Heart right ventricle (tissue), 16 donors: ENCODE measurements around the gene KBTBD8. TPM values are rescaled to one million over a fixed set of nuclear protein-coding genes. Genes with fewer than 3 reads are reported as not detected.

ENCODE experiments used
- ATAC-seq, 8 donors: fragments of 200-7000 bp; cut with Tn5 transposase; one replicate each; pipeline ENCODE4 v1.9.1; 2020; ENCODE audit warnings: mild to moderate bottlenecking in 8 of 8, moderate library complexity in 8 of 8, moderate number of reproducible peaks in 1 of 8
- DNase-seq, 2 donors: peaks; one replicate each; pipeline ENCODE4 v3.0.0-alpha.2; 2020
- H3K27ac ChIP-seq, 10 donors: fragments of 200-600 bp; sonication (generic) in 2 of 10; one replicate each; pipeline versions ENCODE4 v1.5.0 to v1.8.0; 2020 to 2022; ENCODE audit warnings: mild to moderate bottlenecking in 3 of 10
- H3K27me3 ChIP-seq, 7 donors: fragments of 200-600 bp; one replicate each; pipeline ENCODE4 v1.8.0; 2021 to 2022; ENCODE audit warnings: mild to moderate bottlenecking in 2 of 7
- H3K36me3 ChIP-seq, 9 donors: fragments of 200-600 bp; sonication (generic) in 1 of 9; one replicate each; pipeline versions ENCODE4 v1.5.0 to v1.8.0; 2020 to 2022; ENCODE audit warnings: mild to moderate bottlenecking in 2 of 9
- H3K4me1 ChIP-seq, 9 donors: fragments of 200-600 bp; sonication (generic) in 1 of 9; one replicate each; pipeline versions ENCODE4 v1.5.0 to v1.8.0; 2020 to 2022; ENCODE audit warnings: mild to moderate bottlenecking in 4 of 9
- H3K4me3 ChIP-seq, 10 donors: fragments of 200-600 bp; sonication (generic) in 2 of 10; one replicate each; pipeline versions ENCODE4 v1.5.0 to v1.8.0; 2020 to 2022; ENCODE audit warnings: mild to moderate bottlenecking in 7 of 10, moderate library complexity in 2 of 10
- H3K9me3 ChIP-seq, 11 donors: fragments of 200-600 bp in 10 of 11; sonication (generic) in 2 of 11; one replicate each; pipeline versions ENCODE4 v1.5.0 to v1.8.0; 2013 to 2022; ENCODE audit warnings: mild to moderate bottlenecking in 2 of 11, control low read depth in 1 of 11, moderate library complexity in 1 of 11
- WGBS, 2 donors: extraction: QIAGEN DNeasy Blood & Tissue Kit; methylation state at CpG; one replicate each; pipeline ENCODE4 v1.1.7; 2013; ENCODE audit warnings: inconsistent platforms in 1 of 2; 5-methylcytosine and 5-hydroxymethylcytosine counted together
- intact Hi-C, 10 donors: fragments of 100-400 bp; cut with DNase I; formaldehyde crosslinking; loops; one replicate each; pipeline versions ENCODE4 v1.11.1 to v1.14.2; 2022
- polyA plus RNA-seq, 2 donors: library from polyadenylated mRNA; stranded (reverse); fragments of 200-250 nt; gene quantifications; one replicate each; pipeline ENCODE4 v1.2.3, GENCODE V29; 2013
- total RNA-seq, 10 donors: library from RNA; stranded (reverse); fragmentation: NEBNext Ultra II Directional in 3 of 10; extraction: Animal tissue kit (Norgen Biotek cat#: 25700) in 3 of 10; gene quantifications; one replicate each; pipeline versions ENCODE4 v1.2.1 to v1.2.4, GENCODE V29; 2021 to 2023
- TF ChIP-seq, protein P1 (sequence below), 9 donors: fragments of 200-600 bp; sonication (generic) in 2 of 9; IDR thresholded peaks; one replicate each; pipeline versions ENCODE4 v1.5.0 to v1.8.0; 2021 to 2022; ENCODE audit warnings: antibody characterized with exemption in 9 of 9, mild to moderate bottlenecking in 5 of 9, moderate library complexity in 1 of 9
- donor health status: Arrhythmogenic right ventricular cardiomyopathy.
- donor health status: ischemic (EF 13 %, LVEDD 7.1; RV severe dilation, severe dysfunction).
- donor health status: healthy with polysubstance abuse.
- donor health status: DM: no; HTN: yes; CAD: no.
- donor health status: DM: no; HTN: no; CAD: no.
- donor health status: ischemic (EF 25% LVEDD 6.9; RV normal size, moderate dysfunction).
- donor health status: ischemic (EF 25% LVEDD 5.7; RV mildly dilated, moderate dysfunction).
- donor health status: healthy.
- donor health status: DM: yes; HTN: yes; CAD: no.
- donor health status: Ischemic cardiomyopathy.
- donor health status: ischemic (EF 35%, LVEDD 5.7; RV mildly dilated, moderate dysfunction).
- donor health status: nonischemic (EF 11% LVEDD 7.7; RV severe dilation, severe dysfunction).
- donor health status: DM: yes; HTN: yes; CAD: no.
- donor health status: PGD.
- donor health status: ischemic (EF 29% LVEDD 5.4; RV normal size, mild dysfunction).
- donor health status: nonischemic (EF 23%, LVEDD 6.1; RV moderate dilation, normal function).

Gene KBTBD8
- total and polyA plus RNA-seq, 12 donors: 1.2 to 11.4 (median 4.5) TPM

DNA sequence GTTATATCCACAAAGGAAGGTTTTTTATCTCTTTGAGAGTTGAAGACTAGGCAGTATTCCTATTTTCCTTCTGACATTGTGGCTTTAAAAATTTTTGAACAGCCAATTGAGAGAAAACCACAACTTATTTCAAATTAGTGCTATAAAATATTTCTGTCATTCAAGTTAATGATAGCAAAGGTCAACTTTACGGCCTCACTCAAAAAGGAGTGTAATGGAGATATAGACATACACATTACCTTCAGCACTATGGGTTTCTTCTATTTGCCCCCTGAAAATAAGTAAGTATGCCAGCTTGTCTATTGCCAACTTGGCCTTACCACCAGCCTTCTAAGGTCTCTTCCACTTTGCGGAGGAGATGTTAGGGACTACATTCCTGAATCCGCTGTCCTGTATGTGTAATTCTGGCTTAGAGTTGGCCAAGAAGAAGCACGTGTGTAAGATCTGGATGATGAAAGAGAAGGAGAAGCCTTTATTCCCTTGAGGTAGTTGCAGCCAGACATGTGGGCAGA, 44.1 kb upstream of the KBTBD8 start:
- Histone ChIP-seq H3K9me3 (no peaks in the 10 kb centered on the region), H3K36me3 (no peaks in the 10 kb centered on the region), H3K27ac (no peak overlapping the region), H3K27me3 (peaks cover 0 to 37% (median 15%) of the 10 kb centered on the region in 7 donors), H3K4me1 (no peaks in the 10 kb centered on the region), H3K4me3 (no peak overlapping the region)
- TF ChIP-seq, protein P1, sequence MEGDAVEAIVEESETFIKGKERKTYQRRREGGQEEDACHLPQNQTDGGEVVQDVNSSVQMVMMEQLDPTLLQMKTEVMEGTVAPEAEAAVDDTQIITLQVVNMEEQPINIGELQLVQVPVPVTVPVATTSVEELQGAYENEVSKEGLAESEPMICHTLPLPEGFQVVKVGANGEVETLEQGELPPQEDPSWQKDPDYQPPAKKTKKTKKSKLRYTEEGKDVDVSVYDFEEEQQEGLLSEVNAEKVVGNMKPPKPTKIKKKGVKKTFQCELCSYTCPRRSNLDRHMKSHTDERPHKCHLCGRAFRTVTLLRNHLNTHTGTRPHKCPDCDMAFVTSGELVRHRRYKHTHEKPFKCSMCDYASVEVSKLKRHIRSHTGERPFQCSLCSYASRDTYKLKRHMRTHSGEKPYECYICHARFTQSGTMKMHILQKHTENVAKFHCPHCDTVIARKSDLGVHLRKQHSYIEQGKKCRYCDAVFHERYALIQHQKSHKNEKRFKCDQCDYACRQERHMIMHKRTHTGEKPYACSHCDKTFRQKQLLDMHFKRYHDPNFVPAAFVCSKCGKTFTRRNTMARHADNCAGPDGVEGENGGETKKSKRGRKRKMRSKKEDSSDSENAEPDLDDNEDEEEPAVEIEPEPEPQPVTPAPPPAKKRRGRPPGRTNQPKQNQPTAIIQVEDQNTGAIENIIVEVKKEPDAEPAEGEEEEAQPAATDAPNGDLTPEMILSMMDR (IDR thresholded peaks at IDR 0.05): no peak
- intact Hi-C loops: no loop called here
- WGBS, 2 donors: 86 to 91% methylated on average over 4 of the region's 4 CpGs
- DNase-seq: no peak
- ATAC-seq: no peak

GRCh38 chr3:66956742-66957141, 41.4 kb upstream of the KBTBD8 start:
- Histone ChIP-seq H3K4me1 (no peaks in the 10 kb centered on the region), H3K9me3 (no peaks in the 10 kb centered on the region), H3K4me3 (no peak overlapping the region), H3K27me3 (peaks cover 0 to 32% (median 14%) of the 10 kb centered on the region in 7 donors), H3K36me3 (no peaks in the 10 kb centered on the region), H3K27ac (no peak overlapping the region)
- ATAC-seq (no peak), DNase-seq (no peak)
- intact Hi-C loops: no loop called here
- TF ChIP-seq, protein P1 (IDR thresholded peaks at IDR 0.05): no peak
- WGBS, 2 donors: 44 to 55% methylated on average over 4 of the region's 4 CpGs

- Histone ChIP-seq H3K27me3 (peaks cover 0 to 35% (median 18%) of the 10 kb centered on the region in 7 donors), H3K9me3 (no peaks in the 10 kb centered on the region), H3K27ac (no peak overlapping the region), H3K4me1 (no peaks in the 10 kb centered on the region), H3K36me3 (no peaks in the 10 kb centered on the region), H3K4me3 (no peak overlapping the region)
- no peak for ATAC-seq
- no peak for DNase-seq
- TF ChIP-seq, protein P1 (IDR thresholded peaks at IDR 0.05): no peak
- intact Hi-C loops: no loop called here
- WGBS, 2 donors: 71 to 76% methylated on average over 5 of the region's 5 CpGs
Observed at GRCh38 chr3:66957367-66957766, 40.7 kb upstream of the KBTBD8 start.

- H3K27me3 ChIP-seq: peaks cover 0 to 35% (median 20%) of the 10 kb centered on the region in 7 donors
- H3K27ac ChIP-seq: no peak overlapping the region
- no peak overlapping the region for H3K4me3 ChIP-seq
- no peaks in the 10 kb centered on the region for H3K9me3 ChIP-seq
- ATAC-seq (no peak), DNase-seq (no peak)
- H3K4me1 ChIP-seq: no peaks in the 10 kb centered on the region
- 90 to 93% methylated on average over 1 of the region's 1 CpG for WGBS, 2 donors
- TF ChIP-seq, protein P1 (IDR thresholded peaks at IDR 0.05): no peak
- no peaks in the 10 kb centered on the region for H3K36me3 ChIP-seq
- intact Hi-C loops: no loop called here
Observed at GRCh38 chr3:66958067-66958466, 40.0 kb upstream of the KBTBD8 start.
